NCI-H345 treated with DMSO at 0.1 percent for 48 hours (cell line): ENCODE measurements around the gene DPM3.
"Not testable (repeated sequence)": the region's sequence is repeated elsewhere in the genome, so short reads cannot be mapped to it uniquely, and the experiment has no call there.

Experiments used
- DNase-seq: peaks from one replicate; lab custom pipeline; 2025; ENCODE audit not compliant: unreplicated experiment; lab: John Stamatoyannopoulos, UW

Gene DPM3

DNA sequence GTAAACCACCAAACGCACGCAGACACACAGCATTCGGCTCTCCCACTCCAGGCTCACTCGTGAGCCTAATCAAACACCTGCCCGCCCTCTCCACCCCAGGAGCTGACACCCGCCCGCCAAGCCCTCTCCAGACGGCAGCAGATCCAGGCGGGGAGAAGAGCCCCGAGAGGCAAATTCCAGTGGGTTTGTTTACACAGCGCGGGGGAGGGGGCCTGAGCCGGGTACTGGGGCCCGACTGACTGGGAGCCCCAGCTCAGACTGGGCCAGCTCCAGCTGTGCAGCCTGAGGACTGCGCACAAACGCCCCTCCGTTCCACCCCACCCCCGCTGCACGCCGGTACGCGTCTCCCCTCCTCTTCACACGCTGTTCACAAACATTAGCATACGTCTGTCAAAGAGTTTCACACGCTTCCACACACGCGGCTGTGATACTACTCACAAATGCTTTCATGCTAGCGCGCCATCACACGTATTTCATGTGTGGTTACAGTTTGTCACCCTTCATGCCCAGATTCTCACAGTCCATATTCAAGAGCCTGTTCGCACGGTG, 13.7 kb downstream of the DPM3 start:
- peak; percentile 64 for DNase-seq

DNA sequence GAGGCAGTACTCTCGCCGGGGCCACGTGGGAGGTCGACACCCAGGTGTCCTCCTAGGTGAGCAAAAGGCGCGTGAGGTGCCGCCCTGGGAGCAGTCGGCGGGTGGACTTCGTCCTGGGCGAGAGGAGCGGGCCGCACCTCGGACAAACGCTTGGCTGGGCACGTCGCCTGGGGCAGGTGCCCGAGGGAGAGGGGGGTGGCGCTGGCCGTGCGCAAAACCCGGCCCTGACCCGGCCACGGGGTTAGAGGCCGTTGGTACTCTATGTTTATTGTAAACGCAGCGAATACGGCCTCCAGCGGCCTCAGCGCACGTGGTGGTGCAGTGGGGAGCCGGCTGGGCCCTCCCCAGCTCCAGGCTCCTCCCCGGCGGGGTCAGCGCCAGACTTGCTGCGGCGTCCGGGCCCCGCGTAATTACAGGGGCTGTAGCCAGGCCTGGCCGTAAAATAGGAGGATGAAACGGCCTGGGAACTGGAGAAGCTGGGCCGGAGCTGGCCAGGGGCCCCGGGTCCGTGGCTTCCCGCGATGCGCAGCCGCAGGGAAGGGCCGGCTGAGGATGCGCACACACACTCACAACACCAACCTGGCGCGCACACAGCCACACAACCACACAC, 14.3 kb downstream of the DPM3 start:
- no peak for DNase-seq

DNA sequence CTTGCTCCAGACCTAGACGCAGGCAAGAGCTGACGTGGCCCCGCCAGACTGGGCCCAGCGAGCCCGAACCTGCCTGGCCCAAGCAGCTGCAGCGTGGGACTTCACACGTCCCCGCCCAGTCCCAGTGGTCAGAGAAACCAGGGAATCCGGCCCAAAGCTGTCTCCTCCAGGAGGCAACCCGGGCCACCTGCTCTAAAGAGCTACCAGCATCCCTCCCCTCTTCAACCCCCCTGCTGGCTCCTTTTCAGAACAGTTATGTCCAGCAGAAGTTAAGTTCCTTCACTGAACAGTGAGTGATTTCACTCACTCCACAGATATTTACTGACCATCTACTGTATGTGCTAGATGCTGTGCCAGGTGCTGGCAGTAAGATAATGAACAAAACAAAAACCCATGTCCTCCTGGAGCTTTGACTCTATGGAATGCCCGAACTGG, 14.8 kb downstream of the DPM3 start:
- DNase-seq, result no peak

DNA sequence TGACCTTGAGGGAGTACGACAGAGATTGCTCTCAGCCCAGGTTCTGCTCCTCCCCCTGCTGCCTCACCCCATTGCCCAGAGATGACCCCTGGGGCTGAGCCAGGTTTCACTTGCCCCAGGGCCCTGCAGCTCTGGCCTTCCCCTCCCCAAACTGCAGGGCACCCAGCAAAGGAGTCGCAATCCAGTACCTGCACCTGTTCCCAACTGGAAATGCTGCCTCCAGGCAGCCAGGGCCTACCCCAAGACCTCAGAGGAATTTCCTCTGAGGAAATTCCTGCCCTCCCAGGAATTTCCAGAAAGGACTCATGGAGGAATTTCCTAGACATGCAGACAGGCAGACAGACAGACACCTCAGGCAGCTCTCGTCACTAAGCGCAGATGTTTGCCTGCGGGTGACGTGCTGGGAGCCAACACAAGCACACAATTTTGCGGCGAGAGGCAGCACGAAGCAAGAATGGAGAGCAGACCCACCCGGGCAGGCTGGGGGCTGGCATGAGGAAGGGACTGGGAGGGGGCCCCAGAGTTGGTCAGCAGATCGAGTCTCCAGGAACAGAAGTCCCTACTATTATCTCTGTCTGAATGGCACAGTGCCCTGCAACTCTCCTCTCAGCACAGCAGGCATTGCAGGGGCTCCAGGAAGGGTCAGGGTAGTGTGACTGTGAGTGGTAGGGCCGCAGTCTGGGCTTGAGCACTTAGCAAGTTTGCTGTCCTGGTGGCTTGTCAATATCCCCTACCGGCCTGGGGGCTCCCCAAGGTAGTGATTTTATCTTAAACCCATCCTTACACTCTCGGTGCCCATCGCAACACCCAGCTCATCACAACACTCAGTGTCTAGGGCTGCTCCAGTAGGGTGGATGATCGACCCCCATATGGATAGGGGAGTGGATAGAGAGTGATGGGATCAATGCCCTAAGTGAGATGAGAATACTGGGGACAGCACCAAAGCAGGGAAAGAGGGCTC, 15.5 kb downstream of the DPM3 start:
- DNase-seq, result no peak

DNA sequence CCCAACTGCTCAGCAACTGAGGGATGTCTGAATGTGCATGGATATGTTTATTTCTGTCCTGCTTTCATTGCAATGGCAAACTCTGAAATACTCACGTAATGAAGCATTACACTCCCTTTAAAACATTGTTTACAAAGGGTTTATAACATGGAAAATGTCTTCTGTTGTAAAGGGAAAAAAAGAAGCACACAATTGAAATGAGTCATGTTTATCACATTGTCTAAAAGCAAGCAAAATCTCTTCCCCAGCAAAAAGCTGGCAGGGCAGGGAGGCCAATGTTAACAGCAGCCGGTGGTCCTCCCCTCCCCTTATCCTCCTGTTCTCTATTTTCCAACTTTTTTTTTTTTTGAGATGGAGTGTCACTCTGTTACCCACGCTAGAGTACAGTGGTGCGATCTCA, 16.5 kb downstream of the DPM3 start:
- no peak for DNase-seq

DNA sequence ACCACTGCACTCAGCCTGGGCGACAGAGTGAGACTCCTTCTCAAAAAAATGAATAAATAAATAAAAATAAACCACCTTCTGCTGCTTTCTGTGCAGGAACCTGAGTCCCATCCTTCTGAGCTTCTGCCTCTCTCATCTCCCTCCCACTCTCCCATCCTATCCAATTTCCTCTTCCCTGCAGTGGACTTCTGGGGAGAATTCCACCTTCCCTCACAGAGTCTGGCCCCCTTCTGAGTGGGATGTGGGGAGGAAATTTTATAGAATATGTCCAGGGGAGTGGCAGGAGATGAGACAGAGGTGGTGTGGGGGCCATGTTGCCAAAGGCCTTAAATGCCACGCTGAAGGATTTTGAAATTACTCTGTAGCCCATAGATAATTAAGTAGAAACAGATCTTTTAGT, 18.0 kb downstream of the DPM3 start:
- no peak for DNase-seq

DNA sequence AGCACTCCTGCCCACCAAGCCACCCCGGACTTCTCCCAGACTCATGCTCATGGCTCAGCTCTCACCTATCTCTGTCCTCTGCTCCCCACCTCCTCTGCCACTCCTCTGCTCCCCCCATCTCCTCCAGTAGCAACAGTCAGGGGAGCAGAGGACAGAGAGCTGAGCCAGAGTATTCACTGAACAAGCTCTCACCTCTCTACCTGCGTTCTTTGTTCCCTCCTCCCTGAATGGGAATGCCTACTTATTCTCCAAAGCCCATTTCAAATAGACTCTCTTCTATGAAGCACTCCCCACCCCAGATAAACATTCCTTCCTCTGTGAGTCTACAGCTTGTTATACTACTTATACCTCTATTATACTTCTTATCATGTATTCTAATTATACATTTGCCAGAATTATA, 19.1 kb downstream of the DPM3 start:
- DNase-seq, result no peak

DNA sequence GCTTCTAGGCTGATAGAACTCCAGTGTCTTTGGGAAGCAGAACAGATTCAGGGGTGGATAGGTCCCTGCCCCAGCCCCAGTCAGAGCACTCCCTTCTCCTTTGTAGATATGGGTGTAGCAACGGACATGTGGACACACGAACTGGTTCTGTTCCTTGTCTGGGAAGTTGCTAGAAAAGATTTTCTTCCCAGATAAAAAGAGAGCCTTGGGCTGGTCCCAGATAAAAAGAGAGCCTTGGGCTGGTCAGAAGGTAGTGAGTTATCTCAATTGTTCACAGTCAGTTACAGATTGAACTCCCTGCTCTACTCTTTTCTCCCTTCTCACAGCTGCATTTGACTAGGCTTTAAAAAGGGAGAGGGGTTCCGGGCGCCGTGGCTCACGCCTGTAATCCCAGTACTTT, 20.1 kb downstream of the DPM3 start:
- DNase-seq, result no peak

DNA sequence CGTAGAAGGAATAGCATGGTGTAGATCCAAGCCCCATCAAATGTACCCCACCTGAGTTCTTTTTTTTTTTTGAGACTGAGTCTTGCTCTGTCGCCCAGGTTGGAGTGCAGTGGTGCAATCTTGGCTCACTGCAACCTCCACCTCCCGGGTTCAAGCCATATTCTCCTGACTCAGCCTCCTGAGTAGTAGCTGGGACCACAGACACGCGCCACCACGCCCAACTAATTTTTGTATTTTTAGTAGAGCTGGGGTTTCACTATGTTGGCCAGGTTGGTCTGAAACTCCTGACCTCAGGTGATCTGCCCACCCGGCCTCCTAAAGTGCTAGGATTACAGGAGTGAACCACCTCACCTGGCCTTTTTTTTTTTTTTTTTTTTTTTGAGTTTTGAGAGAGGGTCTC, 22.2 kb downstream of the DPM3 start:
- DNase-seq, result not testable (repeated sequence)

DNA sequence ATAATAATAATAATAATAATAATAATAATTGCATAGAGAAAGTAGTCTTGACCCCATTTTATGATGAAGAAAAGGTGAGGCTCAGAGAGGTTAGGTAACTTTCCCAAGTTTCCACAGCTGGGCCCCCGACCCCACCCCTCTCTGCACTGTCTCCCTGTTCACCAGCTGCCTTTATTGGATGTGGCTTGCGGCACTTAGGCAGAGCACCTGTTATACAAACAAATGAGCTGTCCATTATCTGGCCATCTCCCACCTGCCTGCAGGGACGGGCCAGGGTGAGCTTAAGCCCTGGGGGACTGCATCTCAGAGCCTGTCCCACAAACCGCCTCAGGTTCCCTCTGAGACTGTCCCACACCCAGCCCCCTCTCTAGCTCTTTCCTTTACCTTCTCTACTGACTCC, 22.7 kb downstream of the DPM3 start:
- no peak for DNase-seq

DNA sequence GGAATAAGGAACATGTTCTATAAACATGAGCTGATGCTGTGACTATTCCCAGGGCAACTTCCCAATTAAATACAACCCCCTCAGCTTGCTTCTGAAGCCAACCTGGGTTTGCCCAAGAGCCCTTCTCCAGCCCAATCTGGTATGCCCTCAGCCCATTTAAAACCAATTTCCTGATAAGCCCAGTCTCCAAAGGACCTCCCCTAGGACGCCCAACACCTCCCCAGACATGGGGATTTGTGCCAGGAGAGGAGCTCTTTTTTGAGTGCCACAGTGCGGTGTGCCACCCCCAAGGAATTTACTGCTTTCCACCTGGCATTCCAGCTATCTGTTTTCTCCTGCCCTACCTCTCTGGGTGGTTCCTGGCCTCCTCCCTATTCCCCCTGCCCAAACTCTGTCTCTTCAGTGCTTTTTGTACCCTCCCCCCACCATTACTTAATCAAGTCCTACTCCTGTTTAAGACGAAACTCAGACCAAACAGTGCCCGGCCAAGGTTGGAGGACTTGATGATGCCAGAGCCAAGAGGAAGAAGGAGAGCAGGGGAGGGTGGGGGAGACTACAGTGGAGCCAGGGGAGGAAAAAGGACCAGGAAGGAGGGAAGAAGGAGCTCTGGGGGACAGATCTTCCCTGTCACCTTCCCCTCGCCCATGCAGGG, 24.1 kb downstream of the DPM3 start:
- no peak for DNase-seq

DNA sequence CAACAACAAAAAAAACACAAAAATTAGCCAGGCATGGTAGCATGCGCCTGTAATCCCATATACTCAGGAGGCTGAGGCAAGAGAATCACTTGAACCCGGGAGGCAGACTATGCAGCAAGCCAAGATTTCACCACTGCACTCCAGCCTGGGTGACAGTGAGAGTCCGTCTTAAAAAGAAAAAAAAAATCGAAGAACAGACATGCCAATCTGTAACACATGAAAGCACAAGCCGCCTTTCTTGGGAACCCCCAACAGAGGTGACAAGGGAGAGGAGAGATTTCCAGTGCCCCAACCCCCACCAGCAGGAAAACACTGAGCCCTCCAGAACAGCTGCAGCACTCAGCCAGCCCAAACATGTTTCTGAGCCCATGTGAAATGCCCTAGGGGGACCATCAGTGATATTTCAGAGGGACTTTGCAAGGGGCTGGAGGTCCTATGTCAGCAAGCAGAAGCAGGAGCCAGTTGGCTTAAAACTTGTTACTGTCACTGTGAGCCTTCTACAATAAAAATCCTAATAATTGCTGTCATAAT, 26.8 kb downstream of the DPM3 start:
- no peak for DNase-seq

DNA sequence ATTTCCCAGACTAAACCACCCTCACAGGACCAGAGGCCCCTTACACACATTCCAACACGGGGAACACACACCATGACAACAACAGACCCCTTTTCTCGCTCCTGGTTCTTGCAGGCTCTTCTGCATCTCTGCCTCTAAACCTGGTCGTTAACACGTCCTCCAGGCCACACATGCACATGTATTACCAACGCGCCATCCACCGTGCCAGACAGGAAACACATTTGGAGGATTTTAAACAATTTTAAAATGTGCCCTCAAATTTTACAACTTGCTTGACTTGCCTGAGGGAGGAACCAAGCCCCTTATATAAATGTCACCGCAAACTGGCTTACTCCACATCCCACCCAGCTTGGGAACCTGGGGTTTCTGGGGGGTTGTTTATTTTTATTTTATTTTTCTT, 29.5 kb downstream of the DPM3 start:
- DNase-seq, result no peak

DNA sequence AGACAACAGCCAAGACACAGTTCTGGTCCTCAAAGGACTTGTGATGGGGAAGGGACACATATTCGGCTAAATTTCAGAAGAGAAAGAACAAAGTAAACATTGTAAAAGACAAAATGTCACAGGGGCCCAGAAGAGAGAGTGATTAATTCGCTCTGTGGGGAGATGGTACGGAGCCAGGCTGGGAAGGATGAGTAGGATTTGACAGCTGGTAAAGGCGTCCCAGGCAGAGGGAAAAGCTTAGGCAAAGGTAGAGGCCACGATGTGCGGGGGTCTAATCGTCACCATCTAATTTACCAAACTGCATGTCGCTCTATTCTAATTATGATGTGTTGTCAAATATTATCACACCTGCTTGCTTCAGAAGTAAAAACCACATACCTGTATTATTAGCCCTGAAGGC, 29.9 kb downstream of the DPM3 start:
- DNase-seq, result no peak

DNA sequence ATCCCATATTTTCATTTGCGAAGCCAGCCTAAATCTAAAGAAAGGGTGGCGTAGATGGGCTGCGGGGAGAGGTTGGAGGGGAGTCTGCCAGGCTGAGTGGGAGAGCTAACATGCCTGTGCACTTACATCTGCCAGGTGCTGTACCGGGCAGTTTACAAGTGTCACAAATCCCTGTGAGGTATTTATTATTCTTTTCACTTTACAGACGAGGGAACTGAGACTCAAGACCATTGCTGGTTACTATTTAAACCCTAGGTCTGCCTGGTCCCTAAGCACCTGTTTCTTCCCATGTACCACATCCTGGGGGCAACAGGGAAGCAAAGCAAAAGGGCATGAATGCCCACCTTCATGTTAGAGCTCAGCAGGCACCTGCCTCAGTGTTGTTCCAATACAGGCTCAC, 32.0 kb downstream of the DPM3 start:
- DNase-seq, result no peak

DNA sequence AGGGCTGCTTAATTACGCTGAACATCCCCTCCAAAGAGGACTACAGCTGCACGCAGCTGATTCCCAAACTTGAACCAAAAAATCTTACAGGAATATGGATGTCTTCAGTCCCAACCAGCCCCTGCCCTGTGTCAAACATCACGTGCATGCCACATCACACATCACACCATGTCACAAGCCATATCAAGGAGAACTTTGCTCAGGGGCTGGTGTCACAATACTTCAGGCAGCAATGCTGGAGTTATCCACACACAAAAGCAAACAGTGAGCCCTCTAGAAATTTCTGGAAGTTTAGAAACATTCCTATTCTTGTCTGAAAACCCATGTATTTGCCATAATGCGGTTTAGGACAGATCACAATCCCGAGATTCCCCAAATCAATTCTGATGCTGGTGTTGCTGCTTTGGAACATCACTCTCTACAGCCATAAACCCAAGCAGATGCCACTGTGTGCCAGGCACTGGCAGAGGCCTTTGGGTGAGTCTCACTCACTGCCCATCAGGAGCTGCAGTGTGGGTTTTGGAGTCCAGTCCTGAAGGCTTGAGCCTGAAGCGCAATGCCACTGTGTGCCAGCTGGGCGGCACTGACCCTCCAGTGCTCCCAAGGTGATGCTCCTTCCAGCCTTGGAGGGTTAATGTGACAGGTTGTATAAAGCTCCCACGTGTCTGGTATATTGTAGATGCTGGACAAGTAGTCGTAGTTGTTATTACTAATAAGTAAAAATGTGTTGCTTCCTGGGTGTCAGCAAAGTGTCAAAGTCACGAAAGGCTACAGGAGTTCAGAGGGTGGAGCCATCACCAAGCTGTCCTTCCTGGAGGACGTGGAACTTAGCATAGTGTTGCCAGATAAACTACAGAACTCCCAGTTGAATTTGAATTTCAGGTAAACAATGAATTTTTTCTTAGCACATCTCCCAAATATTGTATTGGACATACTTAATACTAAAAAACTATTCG, 32.7 kb downstream of the DPM3 start:
- DNase-seq, result no peak

DNA sequence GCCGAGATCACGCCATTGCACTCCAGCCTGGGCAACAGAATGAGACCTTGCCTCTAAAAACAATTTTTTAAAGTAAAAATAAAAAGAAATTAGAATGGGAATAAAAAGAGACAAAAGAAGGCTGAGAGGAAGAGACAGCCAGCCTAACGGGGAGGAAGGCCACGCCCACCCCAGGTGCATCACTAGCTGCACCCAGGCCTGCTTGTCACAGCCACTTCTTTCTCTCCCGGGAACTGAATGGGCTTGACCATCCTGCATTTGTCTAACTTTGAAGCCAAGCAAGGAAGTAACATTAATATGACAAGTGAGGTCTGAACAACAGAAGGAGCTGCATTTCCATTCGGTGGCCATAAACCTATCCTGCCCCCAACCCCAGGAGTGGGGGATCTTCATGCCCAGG, 33.5 kb downstream of the DPM3 start:
- DNase-seq, result no peak

DNA sequence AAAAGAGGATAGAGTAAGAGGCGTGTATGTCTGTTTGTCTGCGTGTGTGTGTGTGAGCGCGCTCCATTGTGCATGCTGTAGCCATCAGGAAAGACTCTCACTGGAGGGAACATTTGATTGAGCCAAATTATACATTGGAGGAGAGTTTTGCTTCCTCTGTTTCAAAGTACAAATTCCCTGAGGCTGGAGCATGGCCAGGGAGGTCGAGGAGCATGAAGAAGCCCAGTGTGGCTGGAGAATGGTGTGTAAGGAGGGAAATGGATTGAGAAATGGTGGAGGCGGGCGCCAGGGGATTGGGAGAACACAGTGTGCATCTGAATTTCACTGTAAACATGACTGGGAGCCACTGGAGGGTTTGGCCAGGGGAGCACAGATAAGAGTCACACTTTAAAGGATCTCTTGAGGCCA, 34.7 kb downstream of the DPM3 start:
- DNase-seq, result no peak

DNA sequence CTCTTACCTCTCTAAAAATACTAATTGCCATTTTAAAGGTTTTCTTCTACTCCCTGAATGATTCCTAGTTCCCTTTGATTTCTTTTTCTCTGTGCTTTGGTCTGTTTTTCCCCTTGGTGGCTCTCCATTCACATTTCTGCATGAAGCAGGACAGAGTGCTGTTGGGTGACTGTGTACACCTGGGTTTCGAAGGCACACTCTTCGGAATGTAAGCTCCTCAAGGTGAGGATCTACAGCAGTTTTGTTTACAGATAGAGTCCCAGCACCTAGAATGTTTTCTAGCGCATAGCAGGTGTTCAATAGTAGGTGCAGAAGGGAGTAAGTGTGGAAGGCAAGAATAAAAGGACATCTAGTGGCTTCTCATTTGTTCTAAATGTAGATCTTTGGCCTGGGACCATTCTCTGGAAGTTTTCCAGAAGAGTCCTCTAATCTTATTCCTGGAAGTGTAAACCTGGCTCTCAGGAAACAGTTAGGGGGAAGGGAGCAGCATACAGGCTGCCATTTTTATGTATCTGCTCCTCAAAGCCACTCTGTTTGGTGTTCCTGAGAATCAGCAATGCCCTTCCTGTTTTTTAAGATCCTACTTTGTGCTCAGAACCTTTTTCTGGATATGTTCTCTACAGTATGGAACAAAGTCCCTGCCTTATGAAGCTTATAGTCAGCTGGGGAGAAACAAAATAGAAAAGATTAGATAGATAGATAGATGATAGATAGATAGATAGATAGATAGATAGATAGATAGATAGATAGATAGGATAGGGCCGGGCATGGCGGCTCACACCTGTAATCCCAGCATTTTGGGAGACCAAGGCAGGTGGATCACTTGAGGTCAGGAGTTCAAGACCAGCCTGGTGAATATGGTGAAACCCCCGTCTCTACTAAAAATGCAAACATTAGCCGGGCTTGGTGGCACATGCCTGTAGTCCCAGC, 35.5 kb downstream of the DPM3 start:
- no peak for DNase-seq
